Epidermal melanocyte (primary cell): Measurements from ENCODE around the gene ADAMTS17.

Experiments used
- DNase-seq: peaks from one replicate; pipeline ENCODE4 v3.0.0; 2011; ENCODE audit warnings: low spot score; ENCODE audit not compliant: insufficient read length

The ADAMTS17 gene

GRCh38 chr15:100134586-100134985, 207.2 kb downstream of the ADAMTS17 start:
- DNase-seq: no peak

GRCh38 chr15:100134089-100134583, 207.6 kb downstream of the ADAMTS17 start:
- DNase-seq: no peak

GRCh38 chr15:100133001-100133400, 208.8 kb downstream of the ADAMTS17 start:
- DNase-seq: no peak

- DNase-seq: no peak
Observed at GRCh38 chr15:100132309-100132708, 209.5 kb downstream of the ADAMTS17 start.

- peak; percentile 76 for DNase-seq
Observed at GRCh38 chr15:100131321-100132224, 210.2 kb downstream of the ADAMTS17 start.

GRCh38 chr15:100129677-100130076, 212.1 kb downstream of the ADAMTS17 start:
- DNase-seq: no peak

GRCh38 chr15:100125401-100126191, 216.2 kb downstream of the ADAMTS17 start:
- DNase-seq: no peak

GRCh38 chr15:100124936-100125335, 216.8 kb downstream of the ADAMTS17 start:
- no peak for DNase-seq

GRCh38 chr15:100124361-100124760, 217.4 kb downstream of the ADAMTS17 start:
- DNase-seq: no peak

GRCh38 chr15:100123611-100124010, 218.2 kb downstream of the ADAMTS17 start:
- DNase-seq: no peak

GRCh38 chr15:100121285-100121684, 220.5 kb downstream of the ADAMTS17 start:
- DNase-seq: no peak

- DNase-seq: no peak
Observed at GRCh38 chr15:100120111-100120510, 221.7 kb downstream of the ADAMTS17 start.

GRCh38 chr15:100118546-100118945, 223.2 kb downstream of the ADAMTS17 start:
- no peak for DNase-seq

GRCh38 chr15:100116416-100117190, 225.2 kb downstream of the ADAMTS17 start:
- DNase-seq: no peak

GRCh38 chr15:100115711-100116090, 226.1 kb downstream of the ADAMTS17 start:
- no peak for DNase-seq

- no peak for DNase-seq
Observed at GRCh38 chr15:100115066-100115710, 226.6 kb downstream of the ADAMTS17 start.

GRCh38 chr15:100114571-100114970, 227.2 kb downstream of the ADAMTS17 start:
- DNase-seq: no peak

GRCh38 chr15:100114100-100114499, 227.7 kb downstream of the ADAMTS17 start:
- peak; percentile 93 for DNase-seq

GRCh38 chr15:100113351-100114080, 228.3 kb downstream of the ADAMTS17 start:
- no peak for DNase-seq

- DNase-seq: no peak
Observed at GRCh38 chr15:100112636-100113305, 229.0 kb downstream of the ADAMTS17 start.
